Naive thymus-derived CD4-positive, alpha-beta T cell (primary cell): ENCODE measurements around the gene GP1BB. TPM values are rescaled to one million over a fixed set of nuclear protein-coding genes. Genes with fewer than 3 reads are reported as not detected.

Source experiments
- ATAC-seq: fragments of 150-1000 bp; cut with Tn5 transposase; 2 replicates; pipeline ENCODE4 v1.10.0; 2021; ENCODE audit warnings: mild to moderate bottlenecking, moderate library complexity
- CTCF ChIA-PET: fragments of 350-600 bp; sonication (Branson Sonifier 250); formaldehyde crosslinking; loops from one replicate; lab custom pipeline; 2021; ENCODE audit warnings: antibody characterized with exemption; lab: Charles Lee
- POLR2A ChIA-PET: fragments of 350-600 bp; sonication (Branson Sonifier 250); formaldehyde crosslinking; loops from one replicate; lab custom pipeline; 2021; ENCODE audit warnings: antibody characterized with exemption, inconsistent platforms; lab: Charles Lee
- DNase-seq, 9 donors: peaks; one replicate each; pipeline versions ENCODE4 v3.0.0 to v3.0.0-alpha.2; 2020 to 2022; ENCODE audit warnings: mixed read lengths in 1 of 9
- H3K27ac ChIP-seq: one replicate; pipeline ENCODE4 v1.7.0; 2013; ENCODE audit warnings: mild to moderate bottlenecking, low read depth, low read length, moderate library complexity
- H3K27me3 ChIP-seq, 2 donors: one replicate each; pipeline ENCODE4 v1.7.0; 2013; ENCODE audit warnings: low read length in 2 of 2, mild to moderate bottlenecking in 2 of 2, moderate library complexity in 2 of 2; ENCODE audit not compliant: control insufficient read depth in 2 of 2, insufficient read depth in 2 of 2
- H3K36me3 ChIP-seq, 3 experiments: 1 replicate in 2 of 3; 2 replicates in 1 of 3; pipeline ENCODE4 v1.7.0; 2013; ENCODE audit warnings: low read length in 3 of 3, mild to moderate bottlenecking in 3 of 3, moderate library complexity in 1 of 3; ENCODE audit not compliant: insufficient read depth in 3 of 3, control insufficient read depth in 2 of 3
- H3K4me1 ChIP-seq, 2 donors: one replicate each; pipeline ENCODE4 v1.7.0; 2013; ENCODE audit warnings: low read length in 2 of 2, mild to moderate bottlenecking in 2 of 2, moderate library complexity in 1 of 2; ENCODE audit not compliant: control insufficient read depth in 2 of 2, insufficient read depth in 2 of 2
- H3K4me3 ChIP-seq: 2 replicates; pipeline ENCODE4 v1.7.0; 2013; ENCODE audit warnings: mild to moderate bottlenecking, low read length
- H3K9me3 ChIP-seq, 3 experiments: 1 replicate in 2 of 3; 2 replicates in 1 of 3; pipeline ENCODE4 v1.7.0; 2013; ENCODE audit warnings: low read length in 3 of 3; ENCODE audit not compliant: control insufficient read depth in 2 of 3
- H3K27ac Mint-ChIP-seq, 9 donors: one replicate each; pipeline ENCODE4 v1.8.0; 2020 to 2022; ENCODE audit warnings: mixed read lengths in 9 of 9, mild to moderate bottlenecking in 8 of 9, moderate library complexity in 5 of 9, inconsistent platforms in 2 of 9
- H3K27me3 Mint-ChIP-seq, 5 donors: one replicate each; pipeline ENCODE4 v1.8.0; 2021 to 2022; ENCODE audit warnings: mixed read lengths in 5 of 5, mild to moderate bottlenecking in 1 of 5
- H3K36me3 Mint-ChIP-seq, 5 donors: one replicate each; pipeline ENCODE4 v1.8.0; 2020 to 2022; ENCODE audit warnings: mixed read lengths in 5 of 5, mild to moderate bottlenecking in 3 of 5, inconsistent platforms in 1 of 5
- H3K4me1 Mint-ChIP-seq, 7 donors: one replicate each; pipeline ENCODE4 v1.8.0; 2020 to 2022; ENCODE audit warnings: mixed read lengths in 7 of 7, mild to moderate bottlenecking in 3 of 7, inconsistent platforms in 1 of 7
- H3K4me3 Mint-ChIP-seq, 10 donors: one replicate each; pipeline ENCODE4 v1.8.0; 2020 to 2022; ENCODE audit warnings: mild to moderate bottlenecking in 10 of 10, mixed read lengths in 10 of 10, moderate library complexity in 6 of 10, inconsistent platforms in 2 of 10
- H3K9me3 Mint-ChIP-seq, 11 donors: one replicate each; pipeline ENCODE4 v1.8.0; 2020 to 2022; ENCODE audit warnings: mixed read lengths in 11 of 11, mild to moderate bottlenecking in 4 of 11, inconsistent platforms in 1 of 11, moderate library complexity in 1 of 11
- intact Hi-C, 2 donors: fragments of 100-400 bp; cut with micrococcal nuclease; formaldehyde crosslinking; loops; one replicate each; pipeline ENCODE4 v1.15.1; 2023
- polyA plus RNA-seq, 2 donors: library from polyadenylated mRNA; unstranded; fragments of 300-500 nt; fragmentation: Illumina TruSeq; gene quantifications; one replicate each; pipeline ENCODE4 v1.2.3, GENCODE V29; 2021
- total RNA-seq, 6 experiments: library from RNA in 5 of 6; stranded (reverse) in 5 of 6; gene quantifications; 1 replicate in 5 of 6; 2 replicates in 1 of 6; pipeline ENCODE4 v1.2.3 and lab custom pipeline; 2021 to 2026

The GP1BB gene
- total and polyA plus RNA-seq, 7 experiments from 2014 or later: 0.40 to 3.0 TPM; not detected in 5

- Histone ChIP-seq H3K4me1 (peaks cover 8 to 20% of the 10 kb centered on the region in 2 donors), H3K9me3 (no peaks in the 10 kb centered on the region), H3K27ac (no peak overlapping the region), H3K36me3 (no peaks in the 10 kb centered on the region), H3K27me3 (peaks cover 0 to 11% of the 10 kb centered on the region in 2 donors), H3K4me3 (no peak overlapping the region)
- H3K9me3 Mint-ChIP-seq: no peaks in the 10 kb centered on the region
- peaks cover 11 to 32% (median 18%) of the 10 kb centered on the region in 7 donors for H3K4me1 Mint-ChIP-seq
- no peak overlapping the region for H3K27ac Mint-ChIP-seq
- intact Hi-C loops: loop anchor here in 1 of 2 donors (5.0 kb wide), 1 partner anchor 103 kb away; no protein-coding TSS in a partner anchor
- POLR2A ChIA-PET: no interaction called here
- peaks cover 30 to 60% (median 43%) of the 10 kb centered on the region in 5 donors for H3K27me3 Mint-ChIP-seq
- CTCF ChIA-PET: no interaction called here
- ATAC-seq (no peak), DNase-seq (no peak)
- H3K4me3 Mint-ChIP-seq: peak overlapping the region in 5 of 10 donors; percentile 21 to 82 (median 50)
- peaks cover 0 to under 1% (median under 1%) of the 10 kb centered on the region in 5 donors for H3K36me3 Mint-ChIP-seq
Observed at GRCh38 chr22:19754701-19755144, 31.4 kb downstream of the GP1BB start.

GRCh38 chr22:19755145-19755710, 31.9 kb downstream of the GP1BB start:
- POLR2A ChIA-PET: no interaction called here
- H3K27ac ChIP-seq: no peak overlapping the region
- peaks cover 35 to 65% (median 48%) of the 10 kb centered on the region in 5 donors for H3K27me3 Mint-ChIP-seq

GRCh38 chr22:19755722-19756287, 32.5 kb downstream of the GP1BB start:
- H3K36me3 Mint-ChIP-seq: peaks cover 0 to 8% (median 7%) of the 10 kb centered on the region in 5 donors
- H3K27me3 Mint-ChIP-seq: peaks cover 37 to 66% (median 51%) of the 10 kb centered on the region in 5 donors
- DNase-seq (no peak), ATAC-seq (no peak)
- no peaks in the 10 kb centered on the region for H3K36me3 ChIP-seq
- no peaks in the 10 kb centered on the region for H3K9me3 ChIP-seq
- H3K4me1 ChIP-seq: peaks cover 8 to 23% of the 10 kb centered on the region in 2 donors
- intact Hi-C loops: loop anchor here (1.0 to 5.0 kb wide), 6 partner anchors 10 to 191 kb away; no protein-coding TSS in a partner anchor
- H3K4me3 Mint-ChIP-seq: peak overlapping the region; percentile 40 to 89 (median 76)
- peaks cover 0 to 2% (median 0%) of the 10 kb centered on the region in 11 donors for H3K9me3 Mint-ChIP-seq
- H3K4me3 ChIP-seq: peak overlapping the region; percentile 39
- ChIA-PET CTCF (interaction anchor here (0.7 to 2.2 kb wide), 10 partner anchors 9 to 194 kb away, joined by 3 to 19 read pairs (median 3); no protein-coding TSS in a partner anchor), POLR2A (interaction anchor here (0.8 to 1.6 kb wide), 2 partner anchors 80 to 141 kb away, joined by 3 to 4 read pairs; no protein-coding TSS in a partner anchor)
- H3K27me3 ChIP-seq: peaks cover 0 to 11% of the 10 kb centered on the region in 2 donors
- no peak overlapping the region for H3K27ac Mint-ChIP-seq
- H3K27ac ChIP-seq: no peak overlapping the region
- H3K4me1 Mint-ChIP-seq: peaks cover 18 to 40% (median 24%) of the 10 kb centered on the region in 7 donors

More at GRCh38 chr22:19755145-19755710, 31.9 kb downstream of the GP1BB start:
- H3K27ac Mint-ChIP-seq: no peak overlapping the region
- no peak for ATAC-seq
- peaks cover 0 to 6% (median 5%) of the 10 kb centered on the region in 5 donors for H3K36me3 Mint-ChIP-seq
- Histone ChIP-seq H3K36me3 (no peaks in the 10 kb centered on the region), H3K27me3 (peaks cover 0 to 11% of the 10 kb centered on the region in 2 donors), H3K4me1 (peaks cover 8 to 23% of the 10 kb centered on the region in 2 donors), H3K9me3 (no peaks in the 10 kb centered on the region), H3K4me3 (no peak overlapping the region)
- DNase-seq: no peak
- H3K9me3 Mint-ChIP-seq: peaks cover 0 to 2% (median 0%) of the 10 kb centered on the region in 11 donors
- peak overlapping the region in 6 of 10 donors; percentile 21 to 83 (median 62) for H3K4me3 Mint-ChIP-seq
- CTCF ChIA-PET: interaction anchor here (2.2 kb wide), 1 partner anchor 156 kb away, joined by 19 read pairs; no protein-coding TSS in a partner anchor
- intact Hi-C loops: loop anchor here in 1 of 2 donors (5.0 kb wide), 1 partner anchor 102 kb away; no protein-coding TSS in a partner anchor
- H3K4me1 Mint-ChIP-seq: peaks cover 16 to 37% (median 23%) of the 10 kb centered on the region in 7 donors

- Histone ChIP-seq H3K27ac (no peak overlapping the region), H3K9me3 (no peaks in the 10 kb centered on the region), H3K4me3 (peak overlapping the region; percentile 39), H3K36me3 (no peaks in the 10 kb centered on the region), H3K27me3 (peaks cover 0 to 11% of the 10 kb centered on the region in 2 donors), H3K4me1 (peaks cover 8 to 23% of the 10 kb centered on the region in 2 donors)
- intact Hi-C loops: loop anchor here (1.0 to 5.0 kb wide), 6 partner anchors 10 to 191 kb away; no protein-coding TSS in a partner anchor
- no peak overlapping the region for H3K27ac Mint-ChIP-seq
- peaks cover 39 to 67% (median 53%) of the 10 kb centered on the region in 5 donors for H3K27me3 Mint-ChIP-seq
- peaks cover 0 to 2% (median 0%) of the 10 kb centered on the region in 11 donors for H3K9me3 Mint-ChIP-seq
- peaks cover 19 to 41% (median 25%) of the 10 kb centered on the region in 7 donors for H3K4me1 Mint-ChIP-seq
- ChIA-PET CTCF (interaction anchor here (0.7 to 2.2 kb wide), 11 partner anchors 8 to 193 kb away, joined by 3 to 19 read pairs (median 3); no protein-coding TSS in a partner anchor), POLR2A (interaction anchor here (0.8 to 1.6 kb wide), 2 partner anchors 81 to 140 kb away, joined by 3 to 4 read pairs; no protein-coding TSS in a partner anchor)
- peaks cover 0 to 8% (median 7%) of the 10 kb centered on the region in 5 donors for H3K36me3 Mint-ChIP-seq
- ATAC-seq (peak; percentile 79), DNase-seq (peak; percentile 56 to 79 (median 70))
- H3K4me3 Mint-ChIP-seq: peak overlapping the region; percentile 62 to 89 (median 74)
Observed at GRCh38 chr22:19756288-19757128, 33.2 kb downstream of the GP1BB start.

GRCh38 chr22:19757140-19757984, 34.0 kb downstream of the GP1BB start:
- peaks cover 19 to 44% (median 26%) of the 10 kb centered on the region in 7 donors for H3K4me1 Mint-ChIP-seq
- ATAC-seq (no peak), DNase-seq (no peak)
- H3K27me3 Mint-ChIP-seq: peaks cover 45 to 76% (median 59%) of the 10 kb centered on the region in 5 donors
- peak overlapping the region in 1 of 9 donors; percentile 62 for H3K27ac Mint-ChIP-seq
- Histone ChIP-seq H3K4me3 (no peak overlapping the region), H3K9me3 (no peaks in the 10 kb centered on the region), H3K27ac (no peak overlapping the region), H3K27me3 (peaks cover 0 to 11% of the 10 kb centered on the region in 2 donors), H3K4me1 (peaks cover 8 to 23% of the 10 kb centered on the region in 2 donors), H3K36me3 (no peaks in the 10 kb centered on the region)
- intact Hi-C loops: loop anchor here in 1 of 2 donors (5.0 kb wide), 1 partner anchor 100 kb away; no protein-coding TSS in a partner anchor
- ChIA-PET POLR2A (interaction anchor here (0.6 to 1.6 kb wide), 3 partner anchors 135 to 140 kb away, joined by 4 read pairs; no protein-coding TSS in a partner anchor), CTCF (interaction anchor here (0.6 to 2.2 kb wide), 8 partner anchors 13 to 154 kb away, joined by 3 to 19 read pairs (median 4); no protein-coding TSS in a partner anchor)
- H3K9me3 Mint-ChIP-seq: peaks cover 0 to 2% (median 0%) of the 10 kb centered on the region in 11 donors
- H3K36me3 Mint-ChIP-seq: peaks cover 0 to 8% (median 7%) of the 10 kb centered on the region in 5 donors
- H3K4me3 Mint-ChIP-seq: peak overlapping the region; percentile 52 to 83 (median 73)
